GM19025 (cell line): Measurements from ENCODE around the gene CDK8.

Experiments used
- ATAC-seq: cut with Tn5 transposase; IDR thresholded peaks from one replicate; pipeline ENCODE4 v1.9.1; 2021; ENCODE audit warnings: mild to moderate bottlenecking, low read depth, moderate library complexity; ENCODE audit not compliant: unreplicated experiment

CDK8 gene

DNA sequence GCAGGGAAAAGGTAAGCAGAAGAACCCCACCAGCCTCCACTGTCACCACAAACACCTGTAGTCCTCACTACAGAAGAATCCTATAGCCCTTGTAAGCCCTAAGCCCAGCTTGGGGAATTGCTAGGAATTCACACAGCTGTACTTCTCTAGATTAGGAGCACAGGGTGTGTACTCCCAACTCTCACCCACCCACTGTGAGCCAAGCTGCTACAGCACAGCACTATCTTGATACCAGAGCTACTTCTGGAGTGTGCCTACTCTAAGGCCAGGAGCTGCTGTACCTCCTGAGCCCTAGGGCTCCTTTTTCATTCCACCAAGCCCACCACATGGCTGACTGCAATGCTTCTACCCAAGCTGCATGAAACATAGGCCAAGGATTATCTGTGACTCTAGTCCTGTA is 181.2 kb downstream of the CDK8 start:
- ATAC-seq: no peak

DNA sequence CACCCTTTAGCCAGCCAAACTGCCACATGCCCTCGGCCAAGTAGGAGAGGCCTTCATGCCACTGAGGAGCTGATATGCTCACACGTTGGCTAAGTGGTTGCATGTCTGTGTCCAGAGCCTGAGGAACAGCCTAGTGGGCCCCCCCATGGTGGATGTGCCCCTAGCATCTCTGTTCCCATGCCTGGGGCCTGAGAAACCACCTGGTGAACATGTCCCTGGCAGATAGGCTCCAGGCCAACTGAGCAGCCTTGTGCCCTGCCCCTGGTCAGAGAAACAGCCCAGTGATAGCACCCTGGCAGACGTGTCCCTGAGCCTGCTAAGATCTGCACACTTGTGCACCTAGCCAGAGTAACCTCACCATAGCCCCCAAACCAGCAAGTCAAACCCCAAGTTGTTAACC is 181.7 kb downstream of the CDK8 start:
- no peak for ATAC-seq

DNA sequence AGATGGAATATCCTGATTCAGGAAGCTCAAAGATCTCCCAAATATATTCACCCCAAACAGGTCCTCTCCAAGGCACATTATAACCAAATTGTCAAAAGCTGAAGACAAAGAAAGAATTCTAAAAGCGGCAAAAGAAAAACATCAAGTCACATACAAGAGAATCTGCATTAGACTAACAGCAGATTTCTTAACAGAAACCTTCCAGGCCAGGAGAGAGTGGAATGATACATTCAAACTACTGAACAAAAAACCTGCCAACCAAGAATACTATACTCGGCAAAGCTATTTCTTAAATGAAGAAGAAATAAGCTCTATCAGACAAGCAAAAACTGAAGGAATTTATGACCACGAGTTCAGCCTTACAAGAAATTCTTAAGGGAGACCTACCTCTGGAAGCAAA is 183.0 kb downstream of the CDK8 start:
- no peak for ATAC-seq

DNA sequence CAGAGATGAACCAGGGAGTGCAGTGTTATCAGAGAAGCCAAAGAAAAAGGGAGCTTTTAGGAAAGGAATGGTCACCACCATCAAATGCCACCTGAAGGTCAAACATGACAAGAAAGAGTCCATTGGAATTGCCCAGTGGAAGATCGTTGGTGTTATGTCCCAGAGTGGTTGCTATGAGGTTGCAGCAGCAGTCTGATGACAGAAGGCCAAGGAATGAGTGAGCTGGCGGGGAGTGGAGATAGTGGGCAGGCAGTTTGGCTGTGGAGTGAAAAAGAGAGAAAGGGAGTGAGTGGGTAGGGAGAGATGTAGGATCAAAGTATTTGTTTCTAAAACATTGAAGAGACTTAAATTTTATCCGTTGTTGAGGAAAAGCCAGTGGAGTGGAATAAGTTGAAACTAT is 186.2 kb downstream of the CDK8 start:
- ATAC-seq: no peak

DNA sequence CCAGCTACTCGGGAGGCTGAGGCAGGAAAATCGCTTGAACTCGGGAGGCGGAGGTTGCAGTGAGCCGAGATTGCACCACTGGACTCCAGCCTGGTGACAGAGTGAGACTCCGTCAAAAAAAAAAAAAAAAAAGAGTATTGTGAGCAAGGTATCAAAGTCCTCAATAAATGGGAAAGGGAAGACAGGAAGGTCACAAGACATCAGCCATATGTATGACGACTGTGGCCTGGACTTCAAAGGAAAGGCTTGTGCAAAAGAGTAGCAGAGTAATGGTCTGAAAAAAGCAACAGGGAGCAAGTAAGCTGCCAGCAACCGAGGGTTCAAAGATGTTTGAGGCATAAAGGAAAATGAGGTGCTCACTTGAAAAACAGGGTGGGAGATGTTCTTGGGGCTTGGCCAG is 187.5 kb downstream of the CDK8 start:
- ATAC-seq: no peak

DNA sequence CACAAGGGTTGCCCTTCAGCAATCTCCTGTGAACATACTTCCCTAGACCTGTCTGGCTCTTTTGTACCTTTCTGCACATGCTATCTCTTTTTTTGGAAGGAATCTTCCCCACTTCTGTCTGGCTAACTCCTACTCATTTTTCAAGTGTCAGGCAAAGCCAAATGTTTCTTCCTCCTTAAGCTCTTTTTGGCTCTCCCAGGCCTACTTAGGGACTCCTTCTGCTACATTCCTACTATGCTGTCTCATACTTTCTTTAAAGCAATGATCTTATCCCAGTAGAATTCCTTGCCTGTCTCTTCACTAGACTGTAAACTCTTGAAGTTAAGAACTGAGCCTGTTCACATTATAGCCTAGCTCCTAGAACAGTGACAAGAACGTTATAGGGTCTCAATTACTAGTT is 188.6 kb downstream of the CDK8 start:
- no peak for ATAC-seq

DNA sequence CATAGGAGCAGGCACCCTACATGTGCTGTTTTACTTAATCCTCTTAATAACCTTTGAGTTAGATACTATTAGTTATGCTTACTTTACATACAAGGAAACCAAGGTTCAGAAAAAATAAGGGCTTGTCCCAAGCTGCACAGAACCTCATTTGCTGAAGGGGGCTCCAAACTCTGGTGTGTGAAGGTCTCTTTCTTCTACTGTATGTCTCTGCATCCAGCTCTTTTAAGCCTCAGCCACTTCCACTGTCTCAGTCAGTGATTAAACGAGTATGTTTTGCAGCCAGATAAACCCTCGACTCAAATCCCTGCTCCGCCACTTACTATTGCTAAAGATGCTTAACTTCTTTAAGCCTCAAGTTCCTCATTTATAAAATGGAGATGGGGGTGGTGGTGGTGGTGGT is 191.2 kb downstream of the CDK8 start:
- no peak for ATAC-seq

DNA sequence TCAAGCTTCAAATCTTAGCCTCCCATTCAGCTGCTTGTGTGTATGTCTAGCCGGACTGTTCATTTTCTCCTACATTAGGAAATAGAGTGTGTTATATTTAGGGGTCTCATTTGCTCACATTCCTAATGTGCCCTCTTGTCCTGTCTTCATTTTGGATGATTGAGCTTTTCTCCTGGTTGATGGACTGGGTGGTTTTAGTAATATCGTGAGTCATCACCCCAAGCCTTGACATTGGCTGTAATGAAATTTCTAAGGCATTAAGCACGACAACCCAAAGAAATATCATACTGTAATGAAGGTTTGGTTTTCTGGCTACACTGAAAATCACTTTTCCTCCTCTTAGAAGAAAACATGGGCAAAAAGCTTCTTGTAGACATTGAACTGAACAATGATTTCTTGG is 192.8 kb downstream of the CDK8 start:
- no peak for ATAC-seq

DNA sequence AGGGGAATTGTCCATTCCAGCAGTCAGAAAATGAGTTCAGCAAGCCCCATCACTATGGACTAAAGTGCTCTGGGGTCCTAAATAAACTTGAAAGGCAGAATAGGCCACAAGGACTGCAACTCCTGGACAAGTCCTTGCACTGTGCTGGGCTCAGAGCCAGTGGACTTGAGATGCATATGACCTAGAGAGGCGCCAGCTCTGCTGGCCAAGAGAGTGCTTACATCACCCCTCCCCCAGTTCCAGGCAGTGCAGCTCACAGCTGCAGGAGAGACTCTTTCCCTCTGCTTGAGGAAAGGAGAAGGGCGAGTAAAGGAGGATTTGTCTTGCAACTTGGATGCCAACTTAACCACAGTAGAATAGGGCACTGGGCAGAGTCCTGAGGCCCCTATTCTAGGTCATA is 194.1 kb downstream of the CDK8 start:
- ATAC-seq: no peak

DNA sequence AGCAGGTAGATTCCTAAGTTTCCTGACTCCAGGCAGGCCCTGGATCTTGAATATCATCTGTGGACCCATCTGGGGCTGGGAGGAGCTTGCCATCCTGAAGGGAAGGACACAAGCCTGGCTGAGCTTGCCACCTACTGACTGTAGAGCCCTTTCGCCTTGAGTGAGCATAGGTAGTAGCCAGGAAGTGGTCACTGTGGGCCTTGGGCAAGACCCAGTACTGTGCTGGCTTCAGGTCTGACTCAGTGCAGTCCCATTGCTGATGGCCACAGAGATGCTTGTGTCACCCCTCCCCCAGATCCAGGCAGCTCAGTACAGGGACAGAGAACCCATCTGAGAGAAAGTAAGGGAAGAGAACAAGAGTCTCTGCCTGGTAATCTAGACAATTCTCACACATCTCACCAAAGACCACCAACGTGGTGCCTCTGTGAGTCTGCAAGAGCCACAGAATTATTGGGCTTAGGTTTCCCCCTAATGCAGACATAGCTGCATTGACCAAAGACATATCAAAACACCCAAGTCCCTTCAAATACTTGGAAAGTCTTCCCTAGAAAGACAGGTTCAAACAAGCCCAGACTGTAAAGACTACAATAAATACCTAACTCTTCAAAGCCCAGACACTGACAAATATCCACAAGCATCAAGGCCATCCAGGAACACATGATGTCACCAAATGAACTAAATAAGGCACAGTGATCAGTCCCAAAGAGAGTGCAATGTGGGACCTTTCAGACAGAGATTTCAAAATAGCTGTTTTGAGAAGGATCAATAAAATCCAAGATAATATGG is 195.3 kb downstream of the CDK8 start:
- ATAC-seq: no peak
